NOMO-1 treated with DMSO at 0.1 percent for 48 hours (cell line): ENCODE results near the gene COL23A1.
"Not testable (repeated sequence)": the region's sequence is repeated elsewhere in the genome, so short reads cannot be mapped to it uniquely, and the experiment has no call there.

Experiments
- DNase-seq: peaks from one replicate; lab custom pipeline; 2025; ENCODE audit not compliant: unreplicated experiment; lab: John Stamatoyannopoulos, UW

COL23A1 gene

GRCh38 chr5:178383301-178383918 lies 206.8 kb downstream of the COL23A1 start:
- DNase-seq, result no peak

DNA sequence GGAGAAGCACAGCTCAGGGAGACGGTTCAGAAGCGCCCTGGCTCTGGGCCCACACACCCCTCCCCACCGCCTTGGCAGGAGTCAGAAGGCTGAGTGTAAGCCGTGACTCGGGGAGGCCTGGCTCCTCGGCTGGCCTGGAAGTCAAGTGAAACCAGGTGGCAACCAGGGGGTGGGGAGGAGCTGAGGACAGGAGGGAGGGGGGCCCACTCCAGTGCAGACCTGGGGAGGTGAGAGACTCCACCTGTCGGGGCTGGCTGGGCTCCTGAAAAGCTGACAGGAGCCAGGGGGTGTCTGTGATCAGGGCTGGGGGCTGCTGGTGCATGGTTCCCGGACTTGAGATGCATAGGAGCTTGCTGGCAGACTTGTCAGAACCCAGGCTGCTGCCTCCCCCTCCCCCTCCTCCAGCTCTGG lies 207.4 kb downstream of the COL23A1 start:
- DNase-seq, result no peak

- no peak for DNase-seq
Measured at GRCh38 chr5:178381921-178382695, 208.1 kb downstream of the COL23A1 start.

GRCh38 chr5:178381206-178381605 lies 209.0 kb downstream of the COL23A1 start:
- DNase-seq, result no peak

DNA sequence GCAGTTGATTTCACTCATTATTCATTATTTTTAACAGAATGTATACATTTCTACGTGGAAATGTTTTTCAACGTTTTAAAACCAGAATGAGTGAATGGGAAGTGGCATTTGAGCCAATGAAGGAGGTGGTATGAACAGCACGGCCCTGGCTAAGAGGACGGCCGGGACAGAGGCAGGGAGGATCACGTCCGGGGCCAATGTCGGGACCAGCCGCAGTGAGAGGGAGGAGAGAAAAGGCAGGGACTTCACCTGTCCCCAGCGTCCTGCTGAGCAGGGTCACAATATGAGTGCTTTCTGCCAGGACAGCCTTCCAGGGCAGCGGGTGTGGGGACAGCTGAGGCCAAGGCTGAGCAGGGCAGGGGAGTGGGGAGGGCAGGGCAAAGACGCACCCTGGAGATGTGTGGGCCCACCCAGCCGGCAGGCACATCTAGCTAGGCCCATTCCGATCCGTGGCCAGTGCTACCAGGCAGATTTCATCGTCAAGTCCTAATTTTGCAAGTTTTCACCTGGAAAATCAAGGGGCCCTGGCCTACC lies 209.6 kb downstream of the COL23A1 start:
- no peak for DNase-seq

DNA sequence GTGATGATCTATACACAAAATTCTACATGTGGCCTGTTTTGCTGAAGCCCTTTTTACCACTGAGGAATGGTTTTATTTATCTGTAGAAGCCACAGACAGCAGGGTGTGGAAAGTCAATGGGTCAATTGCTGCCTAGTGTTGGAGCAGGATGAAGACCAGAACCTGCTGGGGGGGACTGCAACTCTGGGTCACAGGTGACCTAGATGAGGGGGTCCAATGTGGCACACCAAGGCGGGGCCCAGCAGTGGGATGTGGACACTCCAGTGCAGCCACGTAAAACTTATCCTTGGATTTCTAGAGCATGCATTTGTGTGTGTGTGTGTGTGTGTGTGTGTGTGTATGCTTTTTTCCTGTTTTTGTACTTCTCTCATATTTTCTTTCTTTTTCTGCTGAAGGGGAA lies 210.1 kb downstream of the COL23A1 start:
- no peak for DNase-seq

DNA sequence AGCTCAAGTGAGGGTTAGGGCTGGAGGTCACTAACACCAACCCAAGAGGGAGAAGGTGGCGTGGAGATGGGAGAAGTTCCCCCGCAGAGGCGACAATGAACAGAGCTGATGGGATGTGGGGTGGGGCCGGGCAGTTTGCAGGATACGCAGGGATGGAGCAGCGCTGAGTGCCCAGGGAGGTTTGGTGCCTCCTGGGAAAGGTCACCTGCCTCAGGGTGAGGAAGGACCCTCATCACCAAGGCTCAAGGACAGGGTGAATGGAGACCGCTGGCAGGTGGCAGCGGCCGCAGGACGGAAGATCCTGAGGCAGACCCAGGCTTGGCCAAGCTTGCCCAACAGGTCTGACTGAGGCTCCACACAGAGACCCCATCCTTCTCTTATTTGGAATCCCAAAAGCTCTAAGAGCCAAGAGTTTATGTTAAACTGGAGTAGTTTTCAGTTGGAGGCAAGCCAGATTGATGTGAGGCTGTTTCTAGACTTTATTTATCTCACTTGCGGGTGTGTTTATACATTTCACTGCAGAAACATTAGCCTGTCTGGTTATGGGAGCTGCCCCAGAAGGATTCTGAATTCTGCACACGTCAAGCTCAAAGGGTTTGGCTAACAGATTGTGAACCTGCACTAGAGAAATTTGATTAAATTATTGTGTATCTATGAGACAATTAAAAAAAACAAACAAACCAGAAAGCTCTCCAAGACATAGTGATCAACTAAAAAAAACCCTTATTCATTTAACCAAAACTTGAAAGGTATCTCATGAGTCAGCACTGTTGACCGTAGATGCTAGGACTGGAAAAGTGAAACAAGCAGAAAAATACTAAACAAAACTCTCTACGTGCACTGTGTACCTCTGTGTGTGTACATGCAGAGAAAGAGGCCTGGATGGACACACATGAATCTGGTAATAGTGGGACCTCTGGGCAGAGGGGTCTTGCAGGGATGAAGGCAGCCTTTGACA lies 211.4 kb downstream of the COL23A1 start:
- no peak for DNase-seq

- no peak for DNase-seq
Measured at GRCh38 chr5:178377583-178378270, 212.5 kb downstream of the COL23A1 start.

GRCh38 chr5:178376921-178377582 lies 213.1 kb downstream of the COL23A1 start:
- no peak for DNase-seq

GRCh38 chr5:178375348-178375747 lies 214.8 kb downstream of the COL23A1 start:
- no peak for DNase-seq

- DNase-seq, result no peak
Measured at GRCh38 chr5:178373711-178374110, 216.5 kb downstream of the COL23A1 start.

GRCh38 chr5:178372142-178372571 lies 218.0 kb downstream of the COL23A1 start:
- DNase-seq, result no peak

GRCh38 chr5:178371362-178372111 lies 218.7 kb downstream of the COL23A1 start:
- DNase-seq, result no peak

- no peak for DNase-seq
Measured at GRCh38 chr5:178370102-178370501, 220.1 kb downstream of the COL23A1 start.

- DNase-seq, result not testable (repeated sequence)
Measured at GRCh38 chr5:178369469-178369868, 220.7 kb downstream of the COL23A1 start.

- DNase-seq, result no peak
Measured at GRCh38 chr5:178368716-178369300, 221.4 kb downstream of the COL23A1 start.

DNA sequence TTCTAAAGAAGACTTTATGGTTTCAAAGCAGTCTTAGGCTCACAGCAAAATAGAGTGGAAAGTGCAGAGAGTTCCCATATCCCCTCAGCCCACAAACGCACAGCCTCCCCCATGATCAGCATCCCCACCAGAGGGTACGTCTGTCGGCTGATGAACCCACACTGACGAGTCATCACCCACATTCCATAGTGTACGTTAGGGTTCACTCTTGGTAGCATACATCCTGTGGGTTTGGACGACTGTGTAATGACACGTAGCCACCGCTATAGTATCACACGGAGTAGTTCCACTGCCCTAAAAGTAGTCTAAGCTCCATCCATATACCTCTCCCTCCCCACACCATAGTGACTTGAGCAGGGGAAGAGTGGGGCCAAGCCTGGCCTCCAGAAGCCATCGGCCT lies 221.9 kb downstream of the COL23A1 start:
- no peak for DNase-seq

- no peak for DNase-seq
Measured at GRCh38 chr5:178367736-178368120, 222.5 kb downstream of the COL23A1 start.
